HL-60 (cell line): ENCODE data around the gene WDR7.

ENCODE experiments used
- CTCF ChIP-seq: IDR thresholded peaks from one replicate; pipeline ENCODE4 v1.5.1; 2011; ENCODE audit warnings: low read length, control low read depth, inconsistent platforms; ENCODE audit not compliant: insufficient read depth
- POLR2AphosphoS5 ChIP-seq: IDR thresholded peaks from 2 replicates; pipeline ENCODE4 v1.6.1; 2012; ENCODE audit warnings: low read depth

GRCh38 chr18:56910237-56910636, 259.1 kb downstream of the WDR7 start:
- TF ChIP-seq CTCF (no peak), POLR2AphosphoS5 (no peak)
